Esophagus squamous epithelium (tissue), 4 donors: ENCODE results near the gene IPCEF1.

ENCODE experiments used
- CTCF ChIP-seq, 6 experiments: fragments of 450-650 bp in 4 of 6; fragments of 200-600 bp in 2 of 6; sonication (generic) in 2 of 6; IDR thresholded peaks; one replicate each; pipeline ENCODE4 v1.5.1; 2016 to 2019; ENCODE audit warnings: antibody characterized with exemption in 6 of 6, mild to moderate bottlenecking in 4 of 6, moderate library complexity in 4 of 6
- POLR2A ChIP-seq, 4 donors: fragments of 450-650 bp; IDR thresholded peaks; one replicate each; pipeline ENCODE4 v1.6.1; 2017; ENCODE audit warnings: antibody characterized with exemption in 4 of 4, mild to moderate bottlenecking in 4 of 4, moderate library complexity in 3 of 4

GRCh38 chr6:154295733-154296132 is 60.9 kb downstream of the IPCEF1 start:
- no peak for TF ChIP-seq CTCF (IDR thresholded peaks at IDR 0.05)
- TF ChIP-seq POLR2A (IDR thresholded peaks at IDR 0.05), result no peak
